ENCODE measurements around the gene LENG1. TPM values are rescaled to one million over a fixed set of nuclear protein-coding genes. Genes with fewer than 3 reads are reported as not detected.
"Not testable (repeated sequence)": the region's sequence is repeated elsewhere in the genome, so short reads cannot be mapped to it uniquely, and the experiment has no call there.

LENG1 gene
- total and polyA plus RNA-seq, 2 donors (not counting 3 experiments of a cell fraction or from before 2014, with no cell fraction given): 3.0 to 5.0 TPM

DNA sequence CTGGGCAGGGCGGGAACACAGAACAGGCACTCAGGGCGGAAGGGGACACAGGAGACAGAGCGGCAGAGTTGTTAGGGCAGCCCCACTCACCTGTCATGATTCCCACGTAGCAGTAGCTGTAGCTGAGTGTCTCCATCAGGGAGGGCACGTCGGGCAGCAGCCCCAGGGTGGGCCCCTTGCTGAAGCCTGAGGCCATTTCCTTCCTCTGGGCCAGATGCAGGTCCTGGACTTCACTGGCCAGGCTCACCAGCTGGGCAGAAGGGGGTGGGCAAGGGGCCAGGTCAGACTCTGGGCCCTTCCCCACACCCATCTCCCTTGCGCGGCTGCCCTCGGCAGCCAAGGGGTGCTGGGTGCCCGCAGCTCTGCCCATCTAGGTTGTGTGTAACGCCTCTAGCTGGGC, 23.9 kb upstream of the LENG1 start:
- CTCF ChIA-PET: interaction anchor here (1.2 to 1.3 kb wide), 2 partner anchors 15 to 24 kb away, joined by 4 read pairs; partner anchors contain the start of gene LENG1
- peak; percentile 26 for DNase-seq (ENCODE audit: low read depth, low spot score)

DNA sequence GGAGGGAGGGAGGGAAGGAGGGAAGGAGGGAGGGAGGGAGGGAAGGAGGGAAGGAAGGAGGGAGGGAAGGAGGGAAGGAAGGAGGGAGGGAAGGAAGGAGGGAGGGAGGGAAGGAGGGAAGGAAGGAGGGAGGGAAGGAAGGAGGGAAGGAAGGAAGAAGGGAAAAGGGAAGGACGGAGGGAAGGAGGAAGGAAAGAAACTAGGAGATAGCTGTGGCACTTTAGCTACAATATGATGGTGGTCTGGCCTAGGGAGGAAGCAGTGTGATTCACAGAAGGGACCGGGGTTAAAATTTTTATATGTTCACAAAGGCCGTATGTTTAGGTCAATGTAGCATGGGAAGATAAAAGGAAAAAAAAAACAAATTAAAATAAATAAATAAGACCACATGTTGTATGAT, 22.4 kb upstream of the LENG1 start:
- Histone ChIP-seq H3K79me2 (ENCODE audit: control insufficient read depth, insufficient read depth, low read length) (peaks cover 12% of the 10 kb centered on the region), H3K36me3 (ENCODE audit: control insufficient read depth in 2 of 2, extremely low read depth in 1 of 2, insufficient read depth in 2 of 2, low read length in 2 of 2) (peaks cover 6 to 41% of the 10 kb centered on the region in 2 experiments)
- DNase-seq (ENCODE audit: low read depth, low spot score); FAIRE-seq; dilution Hi-C loops (cut with MboI; ENCODE audit: extremely low pct_ligation_motif_present, low sequenced_read_pairs); H3K27me3 ChIP-seq (ENCODE audit: control insufficient read depth in 2 of 2, insufficient read depth in 2 of 2, low read length in 2 of 2); H3K4me1 ChIP-seq (ENCODE audit: control insufficient read depth, extremely low read depth, insufficient read depth, low read length); H3K27ac ChIP-seq (ENCODE audit: insufficient read depth, low read depth, low read length); intact Hi-C loops (cut with micrococcal nuclease); H3K9me1 ChIP-seq (replicated peaks; ENCODE audit: control insufficient read depth, extremely low read depth, insufficient read depth, low read length); BruUV-seq (replicated peaks); H3K4me3 ChIP-seq (replicated peaks in 1 of 3; ENCODE audit: insufficient read depth in 1 of 3, low read depth in 1 of 3, low read length in 3 of 3); H3K9ac ChIP-seq (replicated peaks; ENCODE audit: extremely low read depth, insufficient read depth, low read length); H3K9me3 ChIP-seq (replicated peaks; ENCODE audit: control insufficient read depth, insufficient read depth, low read length); POLR2A ChIA-PET; H2AFZ ChIP-seq (ENCODE audit: low read depth, low read length); H3K4me2 ChIP-seq (ENCODE audit: insufficient read depth, low read length); H4K20me1 ChIP-seq (replicated peaks; ENCODE audit: control insufficient read depth, extremely low read depth, insufficient read depth, low read length): not testable (repeated sequence)
- CTCF ChIA-PET: interaction anchor here (1.1 to 2.2 kb wide), 2 partner anchors 11 to 13 kb away, joined by 3 to 5 read pairs; no protein-coding TSS in a partner anchor

More for the DNA sequence above, 23.9 kb upstream of the LENG1 start:
- intact Hi-C loops (cut with micrococcal nuclease) (no loop called here), dilution Hi-C loops (cut with MboI; ENCODE audit: extremely low pct_ligation_motif_present, low sequenced_read_pairs) (no loop called here)
- H3K9me3 ChIP-seq (replicated peaks; ENCODE audit: control insufficient read depth, insufficient read depth, low read length): no peaks in the 10 kb centered on the region
- no peak for FAIRE-seq
- no TSS peak for BruUV-seq (replicated peaks)
- peaks cover 9% of the 10 kb centered on the region for H3K4me1 ChIP-seq (ENCODE audit: control insufficient read depth, extremely low read depth, insufficient read depth, low read length)
- peaks cover 11 to 38% of the 10 kb centered on the region in 2 experiments for H3K36me3 ChIP-seq (ENCODE audit: control insufficient read depth in 2 of 2, extremely low read depth in 1 of 2, insufficient read depth in 2 of 2, low read length in 2 of 2)
- H3K79me2 ChIP-seq (ENCODE audit: control insufficient read depth, insufficient read depth, low read length): peaks cover 24% of the 10 kb centered on the region
- H3K4me2 ChIP-seq (ENCODE audit: insufficient read depth, low read length): no peak overlapping the region
- H3K27ac ChIP-seq (ENCODE audit: insufficient read depth, low read depth, low read length): no peak overlapping the region
- POLR2A ChIA-PET: no interaction called here
- H3K9me1 ChIP-seq (replicated peaks; ENCODE audit: control insufficient read depth, extremely low read depth, insufficient read depth, low read length): no peaks in the 10 kb centered on the region
- H3K9ac ChIP-seq (replicated peaks; ENCODE audit: extremely low read depth, insufficient read depth, low read length): no peak overlapping the region
- TF ChIP-seq POLR2A (IDR thresholded peaks at IDR 0.05; ENCODE audit: low read depth, low read length): no peak
- TF ChIP-seq, protein P1, sequence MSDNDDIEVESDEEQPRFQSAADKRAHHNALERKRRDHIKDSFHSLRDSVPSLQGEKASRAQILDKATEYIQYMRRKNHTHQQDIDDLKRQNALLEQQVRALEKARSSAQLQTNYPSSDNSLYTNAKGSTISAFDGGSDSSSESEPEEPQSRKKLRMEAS (IDR thresholded peaks at IDR 0.05; ENCODE audit: insufficient read depth, insufficient read length): no peak
- TF ChIP-seq GATA2 (IDR thresholded peaks at IDR 0.05; ENCODE audit: insufficient read depth, insufficient read length, low read depth, low read length): no peak
- TF ChIP-seq, protein P2, sequence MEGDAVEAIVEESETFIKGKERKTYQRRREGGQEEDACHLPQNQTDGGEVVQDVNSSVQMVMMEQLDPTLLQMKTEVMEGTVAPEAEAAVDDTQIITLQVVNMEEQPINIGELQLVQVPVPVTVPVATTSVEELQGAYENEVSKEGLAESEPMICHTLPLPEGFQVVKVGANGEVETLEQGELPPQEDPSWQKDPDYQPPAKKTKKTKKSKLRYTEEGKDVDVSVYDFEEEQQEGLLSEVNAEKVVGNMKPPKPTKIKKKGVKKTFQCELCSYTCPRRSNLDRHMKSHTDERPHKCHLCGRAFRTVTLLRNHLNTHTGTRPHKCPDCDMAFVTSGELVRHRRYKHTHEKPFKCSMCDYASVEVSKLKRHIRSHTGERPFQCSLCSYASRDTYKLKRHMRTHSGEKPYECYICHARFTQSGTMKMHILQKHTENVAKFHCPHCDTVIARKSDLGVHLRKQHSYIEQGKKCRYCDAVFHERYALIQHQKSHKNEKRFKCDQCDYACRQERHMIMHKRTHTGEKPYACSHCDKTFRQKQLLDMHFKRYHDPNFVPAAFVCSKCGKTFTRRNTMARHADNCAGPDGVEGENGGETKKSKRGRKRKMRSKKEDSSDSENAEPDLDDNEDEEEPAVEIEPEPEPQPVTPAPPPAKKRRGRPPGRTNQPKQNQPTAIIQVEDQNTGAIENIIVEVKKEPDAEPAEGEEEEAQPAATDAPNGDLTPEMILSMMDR (IDR thresholded peaks at IDR 0.05; ENCODE audit: extremely low read depth in 1 of 2, insufficient read depth in 1 of 2, low read depth in 1 of 2, low read length in 2 of 2): no peak
- TF ChIP-seq MYC (IDR thresholded peaks at IDR 0.05; ENCODE audit: low read depth, low read length): no peak
- no peak for TF ChIP-seq JUN (IDR thresholded peaks at IDR 0.05; ENCODE audit: borderline replicate concordance, insufficient read depth, insufficient read length, low read depth)
- TF ChIP-seq POLR2AphosphoS5 (IDR thresholded peaks at IDR 0.05; ENCODE audit: insufficient read depth, low read depth, low read length): no peak
- no peak for TF ChIP-seq EZH2 (IDR thresholded peaks at IDR 0.05; ENCODE audit: borderline replicate concordance, low read depth, low read length, severe bottlenecking)
- no peak for TF ChIP-seq FOS (IDR thresholded peaks at IDR 0.05; ENCODE audit: borderline replicate concordance, insufficient read depth, low read length)
- no peak overlapping the region for H3K4me3 ChIP-seq (replicated peaks in 1 of 3; ENCODE audit: insufficient read depth in 1 of 3, low read depth in 1 of 3, low read length in 3 of 3)
- H4K20me1 ChIP-seq (replicated peaks; ENCODE audit: control insufficient read depth, extremely low read depth, insufficient read depth, low read length): no peaks in the 10 kb centered on the region
- no peaks in the 10 kb centered on the region for H3K27me3 ChIP-seq (ENCODE audit: control insufficient read depth in 2 of 2, insufficient read depth in 2 of 2, low read length in 2 of 2)
- H2AFZ ChIP-seq (ENCODE audit: low read depth, low read length): no peak overlapping the region
